ENCODE data around the gene PLXNA4.

DNA sequence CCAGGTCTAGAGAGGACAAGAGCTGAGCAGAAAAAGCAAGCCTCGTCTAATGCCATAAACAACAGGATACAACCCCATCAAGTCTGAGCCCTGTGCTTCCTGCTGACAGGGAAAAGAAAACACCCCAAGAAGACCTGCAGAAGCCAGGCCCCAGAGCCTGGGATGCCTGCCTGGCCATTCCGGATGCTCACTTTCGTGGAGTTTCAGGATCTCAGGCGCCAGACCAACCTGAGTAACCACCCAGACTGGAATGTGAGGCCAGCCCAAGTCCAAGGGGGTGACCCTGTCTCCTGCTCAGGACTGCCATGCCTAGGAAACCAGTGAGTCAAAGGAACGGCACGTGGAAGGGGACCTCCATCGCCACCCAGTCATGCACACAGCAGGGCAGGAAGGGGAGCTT, 74.3 kb downstream of the PLXNA4 start:
- no peak for TF ChIP-seq CTCF (IDR thresholded peaks at IDR 0.05)
- no peak for TF ChIP-seq POLR2A (IDR thresholded peaks at IDR 0.05)

Data from lower leg skin (tissue), 3 donors.